Stomach (tissue), 9 donors: ENCODE data around the gene TMCC1. TPM values are rescaled to one million over a fixed set of nuclear protein-coding genes. Genes with fewer than 3 reads are reported as not detected.
"Not testable (repeated sequence)": the region's sequence is repeated elsewhere in the genome, so short reads cannot be mapped to it uniquely, and the experiment has no call there.

Experiments used
- DNase-seq, 2 donors: peaks; one replicate each; pipeline versions ENCODE4 v3.0.0 to v3.0.0-alpha.2; 2013 to 2019
- H3K27ac ChIP-seq, 5 donors: fragments of 200-600 bp in 4 of 5; sonication (generic) in 4 of 5; one replicate each; pipeline ENCODE4 v1.5.1; 2013 to 2019; ENCODE audit warnings: mild to moderate bottlenecking in 1 of 5, moderate library complexity in 1 of 5
- H3K27me3 ChIP-seq, 3 donors: fragments of 200-600 bp; sonication (generic); one replicate each; pipeline ENCODE4 v1.5.1; 2017 to 2019; ENCODE audit warnings: mixed run types in 1 of 3
- H3K36me3 ChIP-seq, 4 donors: fragments of 200-600 bp; sonication (generic); 1 replicate in 3 of 4; 2 replicates in 1 of 4; pipeline ENCODE4 v1.5.1; 2016 to 2019
- H3K4me1 ChIP-seq, 4 donors: fragments of 200-600 bp; sonication (generic); one replicate each; pipeline ENCODE4 v1.5.1; 2016 to 2019
- H3K4me3 ChIP-seq, 4 donors: fragments of 200-600 bp; sonication (generic) in 3 of 4; one replicate each; pipeline ENCODE4 v1.5.1; 2016 to 2019; ENCODE audit warnings: mild to moderate bottlenecking in 1 of 4
- H3K9me3 ChIP-seq, 4 donors: fragments of 200-600 bp; sonication (generic); one replicate each; pipeline ENCODE4 v1.5.1; 2016 to 2019
- EP300 ChIP-seq: sonication (generic); formaldehyde crosslinking; IDR thresholded peaks from one replicate; pipeline ENCODE4 v1.6.1; 2017; ENCODE audit warnings: antibody characterized with exemption
- POLR2A ChIP-seq, 4 donors: fragments of 450-650 bp; IDR thresholded peaks; one replicate each; pipeline ENCODE4 v1.6.1; 2016; ENCODE audit warnings: antibody characterized with exemption in 4 of 4, control low read depth in 2 of 4, mild to moderate bottlenecking in 1 of 4, moderate library complexity in 1 of 4
- POLR2AphosphoS5 ChIP-seq, 3 donors: sonication (generic); formaldehyde crosslinking; IDR thresholded peaks; one replicate each; pipeline ENCODE4 v1.6.1; 2016; ENCODE audit warnings: antibody characterized with exemption in 3 of 3
- WGBS, 5 donors: extraction: QIAGEN DNeasy Blood & Tissue Kit in 3 of 5; methylation state at CpG; one replicate each; pipeline versions ENCODE4 v1.1.5 to v1.1.7; 2013 to 2018; 5-methylcytosine and 5-hydroxymethylcytosine counted together
- intact Hi-C: fragments of 100-400 bp; cut with DNase I; formaldehyde crosslinking; loops from one replicate; pipeline ENCODE4 v1.15.1; 2023; ENCODE audit warnings: low total_unique reads
- polyA plus RNA-seq, 3 donors: library from polyadenylated mRNA; stranded (reverse); fragments of 200-250 nt; gene quantifications; one replicate each; pipeline ENCODE4 v1.2.3, GENCODE V29; 2013
- total RNA-seq, 5 donors: library from RNA; depleted of rRNA; stranded (reverse); fragments of >200 nt; gene quantifications; one replicate each; pipeline versions ENCODE4 v1.1.0 to v1.2.3, GENCODE V29; 2014 to 2016
- TF ChIP-seq, protein P1 (sequence below), 7 experiments: fragments of 450-650 bp in 4 of 7; fragments of 200-600 bp in 3 of 7; sonication (generic) in 3 of 7; IDR thresholded peaks; one replicate each; pipeline ENCODE4 v1.5.1; 2016 to 2019; ENCODE audit warnings: antibody characterized with exemption in 7 of 7, control low read depth in 2 of 7, mild to moderate bottlenecking in 1 of 7
- donor health status: healthy with polysubstance abuse.
- donor health status: Bipolar disorder and iron deficiency.
- donor health status: healthy.

Gene TMCC1
- total and polyA plus RNA-seq, 8 donors = 5.0 to 26.6 (median 9.3) TPM

DNA sequence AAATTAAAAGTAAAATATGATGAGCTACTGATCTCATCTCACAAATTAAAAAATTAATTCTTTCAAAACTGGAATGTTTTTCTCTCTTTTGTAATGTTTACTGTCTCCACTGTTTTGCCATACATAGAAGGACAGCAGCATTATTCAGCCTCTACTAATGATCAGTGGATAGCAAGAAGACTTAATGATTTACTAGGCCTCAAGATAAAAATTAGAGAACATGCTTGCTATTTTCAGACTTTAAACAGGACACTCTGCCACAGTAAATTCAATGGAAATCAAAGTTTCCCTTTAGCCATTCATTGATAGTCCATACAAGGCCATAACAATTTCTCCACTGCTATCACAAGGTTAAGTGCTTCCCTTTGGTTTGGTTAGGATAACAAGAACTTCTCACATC, 129.4 kb downstream of the TMCC1 start:
- DNase-seq = no peak
- no peaks in the 10 kb centered on the region for H3K9me3 ChIP-seq
- TF ChIP-seq POLR2A (IDR thresholded peaks at IDR 0.05) (no peak), POLR2AphosphoS5 (IDR thresholded peaks at IDR 0.05) (no peak), EP300 (no peak)
- TF ChIP-seq, protein P1, sequence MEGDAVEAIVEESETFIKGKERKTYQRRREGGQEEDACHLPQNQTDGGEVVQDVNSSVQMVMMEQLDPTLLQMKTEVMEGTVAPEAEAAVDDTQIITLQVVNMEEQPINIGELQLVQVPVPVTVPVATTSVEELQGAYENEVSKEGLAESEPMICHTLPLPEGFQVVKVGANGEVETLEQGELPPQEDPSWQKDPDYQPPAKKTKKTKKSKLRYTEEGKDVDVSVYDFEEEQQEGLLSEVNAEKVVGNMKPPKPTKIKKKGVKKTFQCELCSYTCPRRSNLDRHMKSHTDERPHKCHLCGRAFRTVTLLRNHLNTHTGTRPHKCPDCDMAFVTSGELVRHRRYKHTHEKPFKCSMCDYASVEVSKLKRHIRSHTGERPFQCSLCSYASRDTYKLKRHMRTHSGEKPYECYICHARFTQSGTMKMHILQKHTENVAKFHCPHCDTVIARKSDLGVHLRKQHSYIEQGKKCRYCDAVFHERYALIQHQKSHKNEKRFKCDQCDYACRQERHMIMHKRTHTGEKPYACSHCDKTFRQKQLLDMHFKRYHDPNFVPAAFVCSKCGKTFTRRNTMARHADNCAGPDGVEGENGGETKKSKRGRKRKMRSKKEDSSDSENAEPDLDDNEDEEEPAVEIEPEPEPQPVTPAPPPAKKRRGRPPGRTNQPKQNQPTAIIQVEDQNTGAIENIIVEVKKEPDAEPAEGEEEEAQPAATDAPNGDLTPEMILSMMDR (IDR thresholded peaks at IDR 0.05) = no peak
- H3K27me3 ChIP-seq = no peaks in the 10 kb centered on the region
- no peak overlapping the region for H3K27ac ChIP-seq
- intact Hi-C loops = no loop called here
- H3K4me1 ChIP-seq = peaks cover 0 to 11% (median 3%) of the 10 kb centered on the region in 4 donors
- no peaks in the 10 kb centered on the region for H3K36me3 ChIP-seq
- H3K4me3 ChIP-seq = no peak overlapping the region

GRCh38 chr3:129758785-129759320, 134.7 kb downstream of the TMCC1 start:
- no peak overlapping the region for H3K4me3 ChIP-seq
- peaks cover 0 to 3% (median 0%) of the 10 kb centered on the region in 4 donors for H3K36me3 ChIP-seq
- 67 to 89% (median 69%) methylated on average over 1 of the region's 1 CpG for WGBS, 5 donors
- H3K27ac ChIP-seq = no peak overlapping the region
- H3K27me3 ChIP-seq = no peaks in the 10 kb centered on the region
- DNase-seq = no peak
- TF ChIP-seq POLR2A (IDR thresholded peaks at IDR 0.05) (no peak), EP300 (no peak), POLR2AphosphoS5 (IDR thresholded peaks at IDR 0.05) (no peak)
- TF ChIP-seq, protein P1 (IDR thresholded peaks at IDR 0.05) = no peak
- peaks cover 0 to under 1% (median 0%) of the 10 kb centered on the region in 4 donors for H3K4me1 ChIP-seq
- no peaks in the 10 kb centered on the region for H3K9me3 ChIP-seq
- intact Hi-C loops = no loop called here

DNA sequence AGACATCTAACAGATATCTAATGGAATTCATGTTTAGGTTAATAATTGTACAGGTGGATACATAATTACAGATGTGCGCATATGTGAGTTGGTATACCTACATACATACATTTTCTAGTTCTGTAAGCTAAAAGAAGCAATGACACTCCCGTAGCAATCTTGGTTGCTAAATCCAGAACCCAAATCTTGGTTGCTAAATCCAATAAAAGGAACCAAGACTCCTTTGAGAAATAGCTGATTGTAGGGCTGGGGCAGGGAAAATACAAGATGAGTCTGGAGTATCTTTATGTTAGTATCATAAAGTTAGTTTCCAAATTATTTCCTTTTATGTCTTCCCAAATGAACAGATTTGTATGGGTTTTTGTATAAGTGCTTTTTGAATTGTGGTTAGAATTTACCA, 135.2 kb downstream of the TMCC1 start:
- no peak for DNase-seq
- Histone ChIP-seq H3K4me1 (no peaks in the 10 kb centered on the region), H3K36me3 (peaks cover 0 to 3% (median 0%) of the 10 kb centered on the region in 4 donors), H3K4me3 (no peak overlapping the region), H3K9me3 (peaks cover 0 to under 1% (median 0%) of the 10 kb centered on the region in 4 donors), H3K27ac (no peak overlapping the region), H3K27me3 (no peaks in the 10 kb centered on the region)
- TF ChIP-seq, protein P1 (IDR thresholded peaks at IDR 0.05) = no peak
- TF ChIP-seq POLR2A (IDR thresholded peaks at IDR 0.05) = no peak
- TF ChIP-seq EP300 = no peak
- TF ChIP-seq POLR2AphosphoS5 (IDR thresholded peaks at IDR 0.05) = no peak
- intact Hi-C loops = no loop called here
- WGBS, 5 donors = 87 to 98% (median 92%) methylated on average over 2 of the region's 2 CpGs

DNA sequence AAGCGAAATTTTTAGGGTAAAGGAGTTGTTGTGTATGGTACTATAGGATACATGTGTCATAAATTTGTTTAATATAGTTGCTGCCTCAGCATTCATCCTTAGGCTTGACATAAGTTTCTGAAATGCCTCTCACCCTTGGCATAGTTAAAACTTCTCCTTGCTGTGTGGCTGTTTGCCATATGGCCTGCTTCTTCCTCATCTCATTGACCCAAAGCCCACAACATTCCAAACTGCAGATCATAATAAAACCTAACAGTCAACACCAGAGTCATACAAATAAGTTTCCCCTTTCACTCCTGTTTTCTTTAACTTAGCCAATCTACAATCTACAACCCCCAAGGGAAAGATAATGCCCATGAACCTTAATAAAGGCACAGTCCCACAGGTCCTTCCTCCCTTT, 136.6 kb downstream of the TMCC1 start:
- H3K9me3 ChIP-seq = peaks cover 0 to 9% (median 2%) of the 10 kb centered on the region in 4 donors
- intact Hi-C loops = no loop called here

DNA sequence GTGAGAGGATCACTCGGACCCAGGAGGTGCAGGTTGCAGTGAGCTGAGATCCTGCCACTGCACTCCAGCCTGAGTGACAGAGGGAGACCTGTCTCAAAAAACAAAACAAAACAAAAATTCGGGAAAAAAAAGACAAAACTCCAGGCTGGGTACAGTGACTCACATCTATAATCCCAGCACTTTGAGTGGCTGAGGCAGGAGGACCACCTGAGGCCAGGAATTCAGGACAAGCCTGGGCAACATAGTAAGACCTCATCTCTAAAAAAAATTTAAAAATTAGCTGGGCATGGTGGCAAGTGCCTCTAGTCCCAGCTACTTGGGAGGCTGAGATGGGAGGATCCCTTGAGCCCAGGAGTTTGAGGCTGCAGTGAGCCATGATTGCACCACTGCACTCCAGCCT, 142.4 kb downstream of the TMCC1 start:
- H3K9me3 ChIP-seq, intact Hi-C loops, H3K36me3 ChIP-seq, H3K27me3 ChIP-seq, H3K4me1 ChIP-seq, DNase-seq, H3K4me3 ChIP-seq, H3K27ac ChIP-seq: not testable (repeated sequence)
- 84 to 97% (median 90%) methylated on average over 2 of the region's 2 CpGs for WGBS, 5 donors

More for the DNA sequence above, 136.6 kb downstream of the TMCC1 start:
- Histone ChIP-seq H3K4me3 (no peak overlapping the region), H3K4me1 (no peaks in the 10 kb centered on the region), H3K36me3 (peaks cover 0 to 3% (median 0%) of the 10 kb centered on the region in 4 donors), H3K27ac (no peak overlapping the region), H3K27me3 (no peaks in the 10 kb centered on the region)
- WGBS, 5 donors = 35 to 100% (median 100%) methylated on average over 1 of the region's 1 CpG
- DNase-seq = peak in 1 of 2 donors; percentile 12
- TF ChIP-seq POLR2A (IDR thresholded peaks at IDR 0.05) = no peak
- TF ChIP-seq, protein P1 (IDR thresholded peaks at IDR 0.05) = no peak
- TF ChIP-seq POLR2AphosphoS5 (IDR thresholded peaks at IDR 0.05) = no peak
- no peak for TF ChIP-seq EP300
